GM18870 (cell line): ENCODE measurements around the gene LAMA5.

Source experiments
- ATAC-seq: cut with Tn5 transposase; IDR thresholded peaks from one replicate; pipeline ENCODE4 v1.9.1; 2021; ENCODE audit warnings: moderate library complexity; ENCODE audit not compliant: unreplicated experiment

The LAMA5 gene

DNA sequence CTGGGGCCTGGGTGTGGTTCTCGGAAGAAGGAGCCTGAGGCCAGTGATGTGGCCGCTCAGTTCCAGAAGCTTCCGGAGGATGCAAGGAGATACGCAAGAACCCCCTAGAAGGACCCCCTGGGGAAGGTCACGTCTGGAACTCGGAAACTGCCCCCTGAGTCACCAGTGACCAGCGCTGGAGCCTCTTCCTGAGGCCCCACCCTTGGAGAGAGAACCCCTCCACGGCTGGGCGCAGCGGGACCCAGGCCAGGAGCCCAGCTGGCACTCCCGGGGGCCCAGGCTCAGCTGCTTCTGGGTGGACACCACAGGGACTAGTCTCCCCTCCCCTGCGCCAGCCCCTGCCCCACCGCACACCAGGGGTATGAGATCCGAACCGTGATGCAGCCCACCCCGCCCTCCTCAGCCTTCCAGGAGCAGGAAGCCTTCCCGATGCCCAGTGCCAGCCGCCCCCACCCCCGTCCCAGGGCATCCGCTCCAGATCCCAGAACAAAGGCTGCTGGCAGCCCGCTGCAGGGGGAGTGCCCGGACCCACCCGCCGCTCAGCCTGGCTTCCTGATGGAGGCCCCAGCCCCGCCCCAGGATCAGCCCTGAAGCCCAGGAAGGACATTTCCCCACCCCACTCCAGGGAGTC, 7.5 kb downstream of the LAMA5 start:
- ATAC-seq: no peak

DNA sequence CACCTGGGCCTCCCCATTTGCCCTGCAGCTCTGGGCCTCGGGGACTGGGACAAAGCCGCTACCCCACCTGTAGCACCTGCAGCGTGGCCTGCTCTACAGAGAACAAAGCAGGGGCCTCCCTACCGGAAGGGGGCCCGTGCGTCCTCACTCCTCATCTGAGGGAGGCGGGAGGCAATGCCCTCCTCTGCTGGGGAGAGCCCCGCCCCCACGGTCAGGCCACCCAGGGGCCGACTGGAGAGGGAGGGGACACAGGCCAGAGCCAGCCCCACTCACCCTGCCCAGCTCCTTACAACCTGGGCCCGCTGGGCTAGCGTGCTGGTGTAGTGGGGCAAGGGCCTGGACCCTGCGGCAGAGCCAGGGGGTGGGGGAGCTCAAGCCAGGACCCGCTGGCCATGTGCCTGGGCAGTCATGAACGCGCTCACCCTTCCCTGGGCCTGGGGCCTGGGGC, 8.0 kb downstream of the LAMA5 start:
- no peak for ATAC-seq

DNA sequence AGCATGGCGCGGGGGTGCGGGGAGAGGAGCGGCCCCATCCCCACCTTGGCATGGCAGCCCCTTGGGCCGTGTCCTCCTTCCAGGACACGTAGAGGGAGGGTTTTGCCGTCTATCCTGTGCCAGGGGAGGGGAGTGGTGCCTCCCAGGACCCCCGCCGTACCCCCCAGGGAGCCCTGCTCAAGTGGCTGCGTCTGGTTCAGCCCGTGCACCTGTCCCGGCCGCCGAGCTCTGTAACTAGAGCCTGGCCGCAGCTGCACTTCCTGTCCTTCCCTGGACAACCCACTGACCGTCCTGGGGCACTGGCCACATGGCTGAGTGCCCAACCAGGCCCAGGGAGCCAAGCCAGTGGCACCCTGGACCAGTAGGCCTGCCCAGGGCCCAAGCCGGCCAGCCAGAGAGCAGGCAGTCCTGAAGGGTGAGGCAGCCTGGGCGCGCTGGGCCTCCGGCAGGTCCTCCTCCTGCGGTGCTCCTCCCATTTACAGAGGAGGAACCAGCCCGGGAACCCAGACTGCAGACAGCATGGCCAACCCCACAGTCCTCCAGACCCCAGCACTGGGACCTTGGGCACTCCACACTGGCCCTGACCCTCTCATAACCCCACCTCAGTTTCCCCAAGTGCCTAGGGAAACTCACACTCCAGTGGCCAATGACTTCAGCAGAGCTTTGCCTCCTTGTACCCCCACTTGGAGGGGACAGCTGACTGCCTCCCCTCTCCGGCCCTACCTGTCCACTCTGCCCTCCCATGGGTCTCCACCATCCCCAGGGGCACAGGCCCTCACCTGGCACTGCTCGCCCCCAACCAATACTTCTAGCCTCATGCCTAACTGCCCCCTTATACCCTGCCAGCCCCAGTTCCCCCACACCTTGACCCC, 8.7 kb downstream of the LAMA5 start:
- ATAC-seq: no peak

DNA sequence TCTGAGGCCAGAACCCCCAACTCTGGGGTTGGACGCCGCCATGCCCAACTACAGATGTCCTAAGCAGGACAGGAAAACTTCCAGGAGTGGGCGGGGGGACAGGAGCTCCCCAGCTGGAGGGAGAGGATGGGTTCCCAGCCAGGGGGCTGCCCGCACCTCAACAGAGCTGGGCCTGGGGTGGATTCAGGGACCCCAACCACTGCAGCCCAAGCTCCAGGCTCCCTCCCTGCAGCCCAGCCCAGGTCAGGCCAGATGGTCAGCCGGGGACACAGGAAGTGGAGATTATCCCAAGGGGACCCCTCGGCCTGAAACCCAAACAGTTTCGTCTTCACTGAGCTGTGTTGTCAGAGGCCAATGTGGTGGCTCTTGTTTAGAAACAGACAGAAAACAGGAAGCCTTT, 9.4 kb downstream of the LAMA5 start:
- no peak for ATAC-seq

DNA sequence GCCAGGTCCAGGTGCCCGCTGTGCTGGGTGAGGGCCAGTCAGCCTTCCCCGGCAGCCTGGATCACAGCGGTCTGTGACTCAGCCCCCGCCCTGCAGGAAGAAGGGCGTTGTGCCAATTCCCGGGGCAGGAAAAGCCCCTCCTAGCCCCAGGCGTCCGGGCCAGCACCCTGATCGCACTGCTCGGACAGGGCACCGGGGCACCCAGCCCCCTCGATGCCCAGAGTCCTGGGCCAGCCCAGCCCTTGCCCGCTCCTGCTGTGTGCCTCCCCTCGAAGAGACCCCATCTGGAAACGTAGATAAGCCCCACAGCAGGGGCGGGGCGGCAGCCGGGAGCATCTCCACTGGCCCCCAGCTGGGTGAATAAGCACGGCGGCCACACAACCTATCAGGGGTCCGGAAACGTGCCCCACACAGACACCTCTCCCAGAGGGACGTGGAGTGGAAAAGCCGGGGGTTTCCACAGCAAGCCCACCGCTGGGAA, 9.9 kb downstream of the LAMA5 start:
- no peak for ATAC-seq

DNA sequence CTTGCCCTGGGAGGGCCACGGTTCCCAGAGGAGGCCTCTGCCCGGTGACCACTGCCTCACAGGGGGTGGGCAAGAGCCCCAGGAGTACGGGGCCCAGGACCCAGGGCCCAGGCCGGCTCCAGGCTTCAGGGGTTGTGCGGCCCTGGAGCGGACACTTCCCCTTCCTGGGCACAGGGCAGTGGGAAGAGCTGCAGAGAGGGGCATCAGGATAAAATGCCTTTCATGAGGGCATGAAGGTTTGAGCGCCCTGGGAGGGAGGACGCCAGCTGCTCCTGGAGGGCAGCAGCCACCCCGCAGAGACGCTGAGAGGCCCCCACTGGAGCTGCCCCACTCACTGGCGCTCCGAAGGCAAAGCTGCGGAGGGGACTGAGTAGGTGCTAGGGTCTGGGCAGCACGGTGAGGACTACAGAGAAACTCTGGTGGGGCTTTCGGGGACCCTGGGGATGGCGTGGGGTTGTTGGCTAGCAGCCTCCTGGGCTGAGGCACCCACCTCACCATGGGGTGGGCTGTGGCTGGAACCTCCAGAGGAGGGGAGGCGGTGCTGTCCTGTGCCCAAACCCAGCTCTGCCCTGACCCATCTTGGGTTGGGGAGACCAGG, 10.4 kb downstream of the LAMA5 start:
- ATAC-seq: no peak

DNA sequence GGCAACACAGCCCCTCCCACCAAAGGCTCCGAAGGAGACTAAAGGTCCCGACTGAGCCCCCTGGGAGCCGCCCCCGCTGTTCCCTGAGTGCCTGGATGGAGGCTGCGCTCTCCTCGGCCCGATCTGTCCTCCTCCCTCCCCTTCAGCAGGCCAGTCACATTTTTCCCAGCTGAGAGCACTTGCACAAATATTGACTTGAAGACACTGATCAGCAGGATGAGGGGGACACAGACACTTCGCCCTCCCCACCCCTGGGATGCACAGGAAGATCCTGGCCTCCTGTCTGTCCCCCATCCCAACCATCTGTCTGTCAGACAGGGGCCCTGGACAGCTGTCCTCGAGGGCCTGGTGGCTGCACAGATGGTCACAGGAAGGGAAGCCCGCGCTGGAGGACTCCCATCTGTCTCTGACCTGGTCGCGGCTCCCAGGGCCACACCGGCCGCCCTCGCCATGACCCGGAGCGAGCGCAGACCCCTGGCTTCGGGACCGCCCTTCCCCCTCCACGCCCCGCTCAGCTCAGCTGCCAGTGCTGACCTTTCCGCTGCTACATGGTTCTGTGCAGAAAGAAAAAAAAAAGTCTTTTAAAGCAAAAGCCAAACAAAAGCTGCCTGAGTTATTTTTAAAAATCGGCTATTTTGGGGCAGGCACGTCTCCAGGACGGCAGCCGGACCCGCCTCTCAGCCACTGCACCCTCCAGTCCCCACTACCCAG, 11.1 kb downstream of the LAMA5 start:
- ATAC-seq: no peak

DNA sequence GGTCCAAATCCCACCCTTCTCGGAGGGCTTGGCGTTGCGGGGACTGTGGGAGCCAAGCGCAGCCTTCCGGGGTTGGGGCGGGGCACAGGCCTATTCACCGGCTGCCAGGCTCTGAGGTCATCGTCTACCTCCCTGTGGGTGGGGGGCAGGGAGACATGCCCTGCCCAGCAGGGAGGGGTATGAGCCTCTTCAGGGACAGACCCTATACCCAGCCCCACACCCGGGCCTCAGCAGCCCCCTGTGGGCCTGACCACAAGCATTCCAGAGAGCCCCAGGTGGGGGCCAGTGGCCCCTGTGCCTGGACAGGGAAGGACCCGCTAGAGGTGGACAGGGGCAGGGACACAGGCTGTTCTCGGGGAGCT, 11.6 kb downstream of the LAMA5 start:
- ATAC-seq: no peak

DNA sequence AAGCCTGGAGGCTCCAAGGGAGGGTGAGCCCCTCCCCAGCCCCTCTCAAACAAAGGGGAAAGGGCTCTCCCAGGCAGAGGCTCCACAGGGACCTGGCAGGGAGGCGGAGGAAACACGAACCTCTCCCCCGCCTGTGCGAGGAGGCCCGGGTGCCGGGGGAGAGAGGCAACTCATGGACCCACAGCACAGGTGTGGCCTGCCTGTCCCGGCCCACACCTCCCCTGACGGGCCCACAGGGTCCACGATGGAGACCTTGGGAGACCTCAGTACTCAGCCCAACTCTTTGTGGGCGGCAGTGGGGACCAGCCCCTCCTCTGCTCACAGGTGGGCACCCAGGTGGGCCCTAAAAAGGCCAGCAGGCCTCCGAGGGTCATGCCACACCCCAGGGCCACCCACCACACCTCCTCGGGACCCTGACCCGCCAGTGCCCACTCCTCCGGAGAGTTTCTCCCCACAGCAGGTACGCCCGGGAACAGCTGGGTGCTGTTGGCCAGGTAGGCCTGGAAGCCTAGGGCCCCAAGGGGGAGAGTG, 12.2 kb downstream of the LAMA5 start:
- no peak for ATAC-seq

DNA sequence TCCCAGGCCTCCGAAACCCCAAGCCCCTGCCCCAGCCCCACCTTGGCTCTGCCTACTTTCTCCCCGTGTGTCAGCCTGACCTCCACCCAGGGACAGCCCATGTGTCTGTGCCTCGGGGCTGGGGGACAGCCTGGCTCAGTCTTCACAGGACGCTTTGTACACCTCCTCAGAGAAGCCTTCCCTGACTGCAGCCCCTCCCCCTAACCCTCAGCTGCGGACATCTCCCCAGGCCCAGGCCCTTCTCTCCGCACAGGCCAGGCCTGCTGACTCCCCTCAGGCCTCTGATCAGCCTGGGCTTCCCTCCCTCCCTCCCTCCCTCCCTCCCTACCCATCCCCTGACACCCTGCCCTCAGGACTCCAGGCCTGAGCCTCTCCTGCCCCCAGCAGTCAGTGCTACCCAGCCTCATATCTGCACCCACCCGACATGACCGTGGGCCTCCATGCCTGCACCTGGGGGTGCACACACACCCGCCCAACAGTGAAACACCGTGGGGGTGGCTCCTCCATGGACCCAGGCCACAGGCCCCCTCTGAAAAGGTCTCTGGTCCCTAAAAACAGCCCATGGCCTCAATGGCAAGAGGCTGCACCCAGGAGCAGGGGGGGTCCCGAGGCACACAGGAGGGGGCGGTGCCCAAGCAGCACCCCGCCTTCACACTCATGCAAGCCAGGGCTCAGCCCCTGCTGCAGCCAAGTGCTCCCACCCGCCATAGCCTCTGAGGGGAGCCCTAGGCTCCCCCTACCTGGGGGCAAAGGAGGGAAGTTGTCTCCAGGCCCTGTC, 12.9 kb downstream of the LAMA5 start:
- ATAC-seq: no peak

DNA sequence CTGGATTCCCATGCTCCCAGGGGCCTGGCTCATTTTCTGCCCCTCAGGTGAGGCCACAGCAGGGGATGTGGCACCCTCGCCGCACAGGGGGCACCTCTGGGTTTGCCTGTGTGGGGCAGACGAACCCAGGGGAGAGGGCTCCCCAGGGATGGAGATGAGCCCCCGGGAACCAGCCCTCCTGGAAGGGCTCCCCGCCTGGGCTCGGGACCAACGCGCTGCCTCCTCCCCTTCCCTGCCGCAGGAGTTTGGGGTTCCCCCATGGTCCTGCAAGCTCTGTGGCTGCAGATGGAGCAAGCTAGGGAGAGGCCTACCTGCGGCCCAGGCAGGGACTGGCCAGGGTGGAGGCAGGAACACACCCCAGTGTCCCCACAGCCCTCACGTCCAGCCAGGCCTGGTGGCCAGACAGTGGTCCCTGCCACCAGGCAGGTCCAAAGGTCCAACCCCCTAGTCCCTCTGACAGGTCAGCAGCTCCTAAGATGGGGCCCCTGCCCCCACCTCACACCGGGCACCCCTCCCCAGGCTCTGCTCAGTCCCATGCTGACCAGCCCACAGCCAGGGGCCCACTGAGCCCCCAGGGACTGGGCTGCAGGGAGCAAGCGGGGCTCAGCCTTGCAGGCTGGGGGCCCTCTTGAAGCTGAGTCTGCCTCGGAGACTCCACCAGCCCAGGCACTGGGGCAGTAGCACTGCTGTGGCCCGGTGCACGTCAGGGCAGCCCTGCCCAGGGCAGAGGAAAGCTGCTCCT, 13.7 kb downstream of the LAMA5 start:
- no peak for ATAC-seq

DNA sequence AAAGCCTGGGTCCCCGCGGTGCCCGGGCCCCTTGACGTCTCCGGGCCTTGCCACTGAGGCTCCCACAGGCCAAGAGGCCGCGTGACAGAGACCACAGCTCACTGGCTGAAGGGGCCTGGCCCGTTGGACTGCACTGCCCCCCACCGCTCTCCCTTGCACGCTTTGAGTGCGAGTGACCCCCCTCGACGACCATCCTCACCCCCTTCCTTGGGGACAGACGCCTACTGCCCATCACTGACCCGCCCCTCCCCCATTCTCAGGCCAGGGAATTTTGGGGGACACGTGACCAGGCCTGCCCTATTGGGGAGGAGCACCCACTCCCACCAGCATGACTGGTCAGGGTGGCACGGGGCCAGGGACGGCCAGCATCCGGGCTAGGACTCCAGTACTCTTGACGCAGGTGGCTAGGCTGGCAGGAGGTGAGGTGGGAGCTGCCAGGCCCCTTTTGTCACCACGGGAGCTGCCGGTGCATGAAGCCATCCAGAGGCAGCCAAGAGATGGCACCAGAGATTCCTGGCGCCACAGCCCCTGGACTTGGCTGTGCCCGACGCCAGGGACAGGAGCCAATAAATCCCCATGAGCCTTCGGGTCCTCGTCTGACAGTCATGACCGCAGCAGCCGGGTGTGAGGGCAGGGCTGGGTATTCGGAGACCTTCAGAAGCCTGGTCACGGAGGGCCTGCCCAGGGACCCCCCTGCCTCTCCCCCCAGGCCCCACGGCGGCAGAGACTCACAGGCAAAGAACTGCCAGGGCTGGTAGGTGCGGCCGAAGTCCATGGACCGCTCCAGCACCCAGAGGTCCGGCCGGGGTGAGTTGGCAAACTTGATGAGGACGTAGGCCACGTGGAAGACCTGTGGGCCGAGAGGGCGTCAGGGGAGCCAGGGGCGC, 14.5 kb downstream of the LAMA5 start:
- ATAC-seq: no peak

DNA sequence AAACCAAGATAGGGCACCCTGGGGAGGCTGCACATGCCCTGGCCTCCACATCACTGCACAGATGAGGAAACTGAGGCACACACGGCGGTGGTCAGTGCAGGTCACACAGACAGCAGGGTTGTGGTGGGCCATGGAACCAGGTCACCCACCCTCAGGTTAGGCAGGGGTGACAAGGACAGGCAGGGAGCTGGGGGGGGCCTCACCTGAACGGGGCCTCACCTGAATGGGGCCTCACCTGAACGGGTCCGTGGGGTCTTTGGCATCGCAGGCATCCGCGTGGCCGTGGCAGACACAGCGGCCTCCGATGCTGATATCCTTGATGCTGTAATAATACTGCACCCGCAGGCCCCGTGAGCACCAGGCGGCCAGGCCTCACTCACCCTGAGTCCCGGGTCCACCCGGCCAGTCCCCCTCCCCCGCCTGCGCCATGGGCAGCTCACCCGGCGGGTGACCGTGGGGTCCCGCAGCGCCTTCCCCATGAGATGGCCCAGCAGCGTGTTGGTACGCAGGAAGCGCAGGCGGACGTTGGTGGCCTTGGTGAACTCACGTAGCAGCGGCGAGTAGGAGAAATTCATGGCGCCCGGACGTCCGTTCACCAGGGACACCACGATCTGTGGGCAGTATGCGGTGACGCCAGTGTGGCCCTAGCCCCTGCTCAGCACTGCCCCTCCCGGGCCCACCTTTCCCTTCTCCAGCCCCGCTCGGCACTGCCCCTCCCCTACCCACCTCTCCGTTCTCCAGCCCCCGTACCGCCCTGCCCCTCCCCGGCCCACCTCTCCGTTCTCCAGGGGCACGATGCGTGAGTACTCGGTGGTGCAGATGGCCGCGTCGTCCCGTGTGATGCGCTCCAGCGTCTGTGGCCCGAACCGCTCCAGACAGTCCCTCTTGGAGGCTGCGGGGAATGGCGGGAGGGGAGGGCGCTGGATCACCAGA, 15.4 kb downstream of the LAMA5 start:
- no peak for ATAC-seq

DNA sequence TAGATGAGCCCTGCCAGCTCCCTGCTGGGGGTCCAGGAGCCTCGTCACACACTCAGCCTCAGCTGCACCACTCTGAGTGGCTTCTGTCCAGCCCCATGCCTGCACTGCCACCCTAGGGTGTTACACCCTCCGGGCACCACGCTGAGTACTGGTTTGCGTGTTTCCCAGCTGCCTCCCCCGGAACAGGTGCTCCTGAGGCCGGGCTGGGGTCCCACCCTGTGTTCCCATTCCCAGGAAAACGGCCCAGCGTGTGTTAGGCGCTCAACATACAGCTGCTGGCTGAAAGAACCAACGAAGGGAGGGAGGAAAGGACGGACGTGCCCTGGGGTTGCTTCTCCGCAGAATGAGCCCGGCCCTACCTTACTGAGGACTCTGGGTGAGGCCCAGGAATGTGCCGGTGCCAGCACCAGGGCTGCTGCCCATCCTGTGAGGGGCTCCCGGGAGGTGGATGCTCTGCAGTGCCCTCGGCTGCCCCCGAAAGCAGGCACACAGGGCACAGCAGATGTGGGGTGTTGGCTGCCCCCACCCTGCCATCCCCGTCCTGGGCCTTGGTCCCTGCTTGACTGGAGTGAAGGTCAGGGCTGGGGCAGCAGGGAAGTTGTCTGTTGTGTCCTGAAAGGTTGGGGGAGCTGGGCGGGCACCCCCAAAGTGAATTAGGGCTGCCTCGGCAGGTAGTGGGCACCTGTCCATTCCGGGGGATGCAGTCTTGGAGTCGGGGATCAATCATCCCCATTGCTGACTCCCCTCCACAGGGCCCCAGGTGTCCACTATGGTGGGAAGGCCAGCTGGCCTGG, 16.3 kb downstream of the LAMA5 start:
- no peak for ATAC-seq

DNA sequence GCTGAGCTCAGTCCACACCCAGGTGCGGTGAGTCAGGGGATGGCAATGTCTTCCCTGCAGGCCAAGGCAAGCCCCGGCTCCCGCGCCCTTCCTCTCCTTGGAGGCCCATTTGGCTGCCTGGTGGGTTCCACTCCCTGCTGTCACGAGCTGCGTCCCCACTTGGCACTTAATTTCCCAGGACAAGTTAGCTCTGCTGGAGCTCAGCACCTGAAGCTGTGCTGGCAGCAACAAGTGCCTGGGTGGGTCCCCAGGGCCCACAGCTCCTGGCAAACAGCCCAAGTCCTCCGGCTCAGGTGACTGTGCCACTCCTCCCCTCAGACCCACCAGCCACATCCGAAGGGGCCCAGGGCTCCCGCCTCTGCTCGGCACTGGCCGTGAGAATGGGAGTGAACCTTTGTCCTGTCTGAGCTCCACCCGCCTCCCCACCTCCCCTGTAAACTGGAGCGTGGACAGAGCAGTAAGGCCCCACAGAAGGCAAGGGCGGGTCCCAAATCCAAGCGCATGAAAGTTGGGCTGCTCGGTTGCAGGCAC, 16.9 kb downstream of the LAMA5 start:
- ATAC-seq: no peak

DNA sequence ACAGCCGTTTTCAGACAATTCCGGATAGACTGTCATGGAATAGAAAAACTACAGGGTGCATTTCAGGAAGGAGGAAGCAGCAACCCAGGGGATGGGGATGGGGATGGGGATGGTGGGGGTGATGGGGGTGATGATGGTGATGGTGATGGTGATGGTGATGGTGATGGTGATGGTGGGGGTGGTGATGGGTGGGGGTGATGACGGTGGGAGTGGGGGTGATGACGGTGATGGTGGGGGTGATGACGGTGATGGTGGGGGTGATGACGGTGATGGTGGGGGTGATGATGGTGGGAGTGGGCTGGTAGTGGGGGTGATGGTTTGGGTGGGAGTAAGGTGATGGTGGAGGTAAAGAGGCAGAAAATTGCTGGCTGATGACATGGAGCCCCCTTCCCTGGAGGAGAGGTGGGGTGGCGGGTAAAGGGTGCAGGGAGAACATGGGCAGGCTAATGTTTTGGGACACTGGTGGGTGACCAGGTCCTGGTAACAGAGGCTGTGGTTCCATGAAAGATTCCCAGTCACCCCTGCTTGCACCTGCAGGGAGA, 17.5 kb downstream of the LAMA5 start:
- ATAC-seq: no peak
